Mesodermal cell (in vitro differentiated cells): ENCODE data around the gene ARRB1.
"Not testable (repeated sequence)": the region's sequence is repeated elsewhere in the genome, so short reads cannot be mapped to it uniquely, and the experiment has no call there.

Source experiments
- H3K27ac ChIP-seq: 2 replicates; pipeline ENCODE4 v1.7.0; 2013; ENCODE audit warnings: mild to moderate bottlenecking, low read depth, low read length, moderate library complexity; ENCODE audit not compliant: severe bottlenecking
- H3K36me3 ChIP-seq: 2 replicates; pipeline ENCODE4 v1.7.1; 2013; ENCODE audit warnings: mild to moderate bottlenecking, low read length, moderate library complexity; ENCODE audit not compliant: control insufficient read depth, insufficient read depth
- H3K4me1 ChIP-seq: one replicate; pipeline ENCODE4 v1.7.1; 2013; ENCODE audit warnings: mild to moderate bottlenecking, low read length; ENCODE audit not compliant: insufficient read depth, control insufficient read depth, poor library complexity, severe bottlenecking
- H3K4me3 ChIP-seq: 2 replicates; pipeline ENCODE4 v1.7.0; 2013; ENCODE audit warnings: low read length, control low read depth, mild to moderate bottlenecking; ENCODE audit not compliant: insufficient read depth, poor library complexity, severe bottlenecking; ENCODE audit errors: extremely low read depth
- H3K9me3 ChIP-seq: 2 replicates; pipeline ENCODE4 v1.7.1; 2013; ENCODE audit warnings: mild to moderate bottlenecking, low read length, moderate library complexity; ENCODE audit not compliant: control insufficient read depth
- WGBS, 2 experiments: methylation state at CpG; one replicate each; pipeline ENCODE4 v1.1.5; 2013; ENCODE audit warnings: missing lambda C conversion rate in 2 of 2; ENCODE audit not compliant: insufficient coverage in 2 of 2; 5-methylcytosine and 5-hydroxymethylcytosine counted together

Gene ARRB1

GRCh38 chr11:75371949-75372876, 20.8 kb upstream of the ARRB1 start:
- Histone ChIP-seq H3K4me3 (no peak overlapping the region), H3K4me1 (peaks cover 11% of the 10 kb centered on the region), H3K27ac (no peak overlapping the region), H3K36me3 (no peaks in the 10 kb centered on the region), H3K9me3 (no peaks in the 10 kb centered on the region)
- WGBS, 2 experiments, result 82 to 85% methylated on average over 6 of the region's 8 CpGs

- peaks cover 11% of the 10 kb centered on the region for H3K4me1 ChIP-seq
- WGBS, 2 experiments, result 89 to 95% methylated on average over 3 of the region's 6 CpGs
- H3K9me3 ChIP-seq, result no peaks in the 10 kb centered on the region
- H3K4me3 ChIP-seq, result no peak overlapping the region
- H3K27ac ChIP-seq, result no peak overlapping the region
- no peaks in the 10 kb centered on the region for H3K36me3 ChIP-seq
These were observed 18.2 kb upstream of the ARRB1 start for GRCh38 chr11:75369560-75370255.

GRCh38 chr11:75366826-75367225, 15.4 kb upstream of the ARRB1 start:
- not testable (repeated sequence) for H3K9me3 ChIP-seq, H3K36me3 ChIP-seq, H3K4me3 ChIP-seq, H3K27ac ChIP-seq, H3K4me1 ChIP-seq
- WGBS, 2 experiments, result 100% methylated on average over 2 of the region's 5 CpGs

- Histone ChIP-seq H3K36me3 (no peaks in the 10 kb centered on the region), H3K27ac (no peak overlapping the region), H3K4me1 (no peaks in the 10 kb centered on the region), H3K4me3 (no peak overlapping the region), H3K9me3 (no peaks in the 10 kb centered on the region)
- WGBS, 2 experiments, result 86% methylated on average over 1 of the region's 2 CpGs; no CpG with 5 or more reads in 1 of the 2 experiments
These were observed 14.3 kb upstream of the ARRB1 start for GRCh38 chr11:75365711-75366181.

- 40 to 93% methylated on average over 1 to 3 of the region's 4 CpGs for whole genome bisulfite sequencing, 2 experiments
- H3K4me1 ChIP-seq, result not testable (repeated sequence)
These were observed 10.8 kb upstream of the ARRB1 start for GRCh38 chr11:75362285-75362684.

GRCh38 chr11:75356613-75357012, 5.2 kb upstream of the ARRB1 start:
- Histone ChIP-seq H3K4me3 (no peak overlapping the region), H3K36me3 (no peaks in the 10 kb centered on the region), H3K27ac (no peak overlapping the region), H3K9me3 (no peaks in the 10 kb centered on the region), H3K4me1 (peaks cover 6% of the 10 kb centered on the region)
- 81 to 83% methylated on average over 1 to 2 of the region's 2 CpGs for WGBS, 2 experiments

More at GRCh38 chr11:75362285-75362684, 10.8 kb upstream of the ARRB1 start:
- not testable (repeated sequence) for H3K9me3 ChIP-seq, H3K27ac ChIP-seq, H3K36me3 ChIP-seq, H3K4me3 ChIP-seq

- 94 to 96% methylated on average over 10 of the region's 10 CpGs for WGBS, 2 experiments
- no peak overlapping the region for H3K27ac ChIP-seq
- peaks cover 17% of the 10 kb centered on the region for H3K4me1 ChIP-seq
These were observed 3.6 kb upstream of the ARRB1 start for GRCh38 chr11:75355051-75355450.

GRCh38 chr11:75352588-75353206, 1.2 kb upstream of the ARRB1 start:
- H3K9me3 ChIP-seq, result no peaks in the 10 kb centered on the region
- 53 to 63% methylated on average over 3 of the region's 5 CpGs for WGBS, 2 experiments
- peaks cover 40% of the 10 kb centered on the region for H3K4me1 ChIP-seq
- no peaks in the 10 kb centered on the region for H3K36me3 ChIP-seq
- H3K4me3 ChIP-seq, result peak overlapping the region; percentile 68
- peak overlapping the region; percentile 69 for H3K27ac ChIP-seq

More at GRCh38 chr11:75355051-75355450, 3.6 kb upstream of the ARRB1 start:
- no peaks in the 10 kb centered on the region for H3K9me3 ChIP-seq
- no peaks in the 10 kb centered on the region for H3K36me3 ChIP-seq
- no peak overlapping the region for H3K4me3 ChIP-seq

- peak overlapping the region; percentile 68 for H3K4me3 ChIP-seq
- no peaks in the 10 kb centered on the region for H3K36me3 ChIP-seq
- peak overlapping the region; percentile 69 for H3K27ac ChIP-seq
- 2 to 7% methylated on average over 16 to 50 of the region's 64 CpGs for WGBS, 2 experiments
- no peaks in the 10 kb centered on the region for H3K9me3 ChIP-seq
- H3K4me1 ChIP-seq, result peaks cover 47% of the 10 kb centered on the region
These were observed 528 bp upstream of the ARRB1 start for GRCh38 chr11:75351791-75352587.
